PC-3 (cell line): ENCODE measurements around the gene UBAP2.

Experiments
- CTCF ChIP-seq: fragments of 300-600 bp; sonication (generic); conservative IDR thresholded peaks from 2 replicates; pipeline ENCODE4 v1.5.1; 2017; ENCODE audit warnings: antibody characterized with exemption, low read depth, mild to moderate bottlenecking, low read length
- EZH2 ChIP-seq: fragments of 300-600 bp; sonication (generic); IDR thresholded peaks from one replicate; pipeline ENCODE4 v1.6.1; 2017; ENCODE audit warnings: antibody characterized with exemption, mild to moderate bottlenecking, low read length; ENCODE audit not compliant: unreplicated experiment
- EZH2phosphoT487 ChIP-seq: fragments of 300-600 bp; sonication (generic); IDR thresholded peaks from 2 replicates; pipeline ENCODE4 v1.6.1; 2018; ENCODE audit warnings: mild to moderate bottlenecking, antibody characterized with exemption, low read length, borderline replicate concordance

DNA sequence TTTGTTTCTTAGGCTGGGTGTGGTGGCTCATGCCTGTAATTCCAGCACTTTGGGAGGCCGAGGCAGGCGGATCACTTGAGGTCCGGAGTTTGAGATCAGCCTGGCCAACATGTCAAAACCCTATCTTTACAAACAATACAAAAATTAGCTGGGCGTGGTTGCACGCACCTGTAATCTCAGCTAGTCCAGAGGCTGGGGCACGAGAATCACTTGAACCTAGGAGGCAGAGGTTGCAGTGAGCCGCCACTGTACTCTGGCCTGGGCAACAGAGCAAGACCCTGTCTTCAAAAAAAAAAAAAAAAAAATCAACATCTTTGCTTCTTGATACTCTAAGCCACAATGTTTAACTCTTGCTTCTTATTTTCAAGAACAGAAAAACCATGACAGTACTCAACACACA is 16.1 kb downstream of the UBAP2 start:
- TF ChIP-seq CTCF (no peak), EZH2 (no peak), EZH2phosphoT487 (no peak)
